Activated CD8-positive, alpha-beta memory T cell treated with anti-CD3 and anti-CD28 coated beads for 1 hour (primary cell): ENCODE measurements around the gene ALK.

Experiments
- DNase-seq, 2 donors: peaks; one replicate each; pipeline ENCODE4 v3.0.0-alpha.2; 2020; ENCODE audit warnings: low read depth in 1 of 2; ENCODE audit errors: extremely low read depth in 1 of 2

ALK gene

GRCh38 chr2:29910465-29910864 lies 10.9 kb downstream of the ALK start:
- DNase-seq: no peak

DNA sequence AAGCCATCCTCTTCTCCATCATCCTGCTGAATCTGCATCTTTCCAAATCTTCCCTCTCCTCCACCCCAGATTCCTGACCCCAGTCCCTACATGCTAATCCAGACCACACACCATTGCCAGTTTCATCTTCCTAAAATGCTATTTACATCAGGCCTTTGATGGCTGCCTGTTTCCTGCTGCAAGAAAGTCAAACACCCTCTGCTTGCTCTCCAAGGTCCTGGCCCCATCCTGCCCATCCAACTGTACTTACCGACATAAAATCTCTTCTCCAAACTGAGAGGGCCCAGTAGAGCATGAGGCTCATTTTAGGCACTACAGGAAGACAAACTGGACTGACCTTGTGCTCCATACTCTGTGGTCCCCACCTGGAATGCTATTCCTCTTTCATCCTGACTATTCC lies 19.0 kb downstream of the ALK start:
- DNase-seq: no peak

DNA sequence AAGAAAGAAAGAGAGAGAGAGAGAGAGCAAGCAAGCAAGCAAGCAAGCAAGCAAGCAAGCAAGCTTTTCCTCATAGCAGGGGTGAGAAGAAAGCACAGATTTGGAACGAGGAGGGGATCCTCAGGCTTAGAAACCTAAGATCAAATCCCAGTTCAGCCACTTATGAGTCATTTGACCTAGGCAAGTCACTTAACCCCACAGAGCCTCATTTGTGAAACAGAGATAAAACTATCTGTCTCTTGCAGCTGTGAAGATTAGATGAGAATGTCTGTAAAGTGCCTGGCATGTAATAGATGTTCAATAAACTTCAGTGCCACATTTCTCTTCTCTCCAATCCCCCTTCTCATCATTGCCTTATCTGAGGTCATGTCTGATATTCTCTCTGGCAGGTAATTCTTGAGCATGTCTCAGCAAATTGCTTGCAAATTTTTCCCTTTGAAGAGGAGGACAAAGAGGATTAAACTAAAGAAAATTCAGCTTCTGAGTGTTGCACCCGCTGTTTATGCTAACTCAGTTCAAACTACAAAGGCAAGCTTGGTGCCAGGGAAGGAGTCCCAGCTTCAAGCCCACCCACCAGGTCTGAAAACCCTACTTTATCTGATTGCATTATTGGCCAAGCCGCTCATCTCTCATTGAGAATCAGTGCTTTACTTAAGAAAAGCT lies 20.3 kb downstream of the ALK start:
- DNase-seq: no peak

GRCh38 chr2:29898999-29899398 lies 22.4 kb downstream of the ALK start:
- DNase-seq: no peak

GRCh38 chr2:29894822-29895614 lies 26.4 kb downstream of the ALK start:
- no peak for DNase-seq

- no peak for DNase-seq
These were observed 28.7 kb downstream of the ALK start for GRCh38 chr2:29892585-29893259.

GRCh38 chr2:29881089-29881730 lies 40.2 kb downstream of the ALK start:
- DNase-seq: no peak

- no peak for DNase-seq
These were observed 41.3 kb downstream of the ALK start for GRCh38 chr2:29880084-29880483.

- DNase-seq: no peak
These were observed 41.9 kb downstream of the ALK start for GRCh38 chr2:29879456-29879855.

GRCh38 chr2:29878898-29879297 lies 42.5 kb downstream of the ALK start:
- DNase-seq: no peak

DNA sequence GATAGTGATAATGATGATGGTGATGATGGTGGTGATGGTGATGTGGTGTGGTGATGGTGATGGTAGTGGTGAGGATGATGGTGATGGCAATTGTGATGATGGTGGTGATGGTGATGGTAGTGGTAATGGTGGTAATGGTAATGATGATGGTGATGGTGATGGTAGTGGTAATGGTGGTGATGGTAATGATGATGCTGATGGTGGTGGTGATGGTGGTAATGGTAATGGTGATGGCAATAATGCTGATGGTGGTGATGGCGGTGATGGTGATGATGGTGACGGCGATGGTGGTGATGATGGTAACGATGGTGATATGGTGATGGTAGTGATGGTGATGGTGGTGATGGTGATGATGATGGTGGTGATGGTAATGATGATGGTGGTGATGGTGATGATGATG lies 45.0 kb downstream of the ALK start:
- no peak for DNase-seq

DNA sequence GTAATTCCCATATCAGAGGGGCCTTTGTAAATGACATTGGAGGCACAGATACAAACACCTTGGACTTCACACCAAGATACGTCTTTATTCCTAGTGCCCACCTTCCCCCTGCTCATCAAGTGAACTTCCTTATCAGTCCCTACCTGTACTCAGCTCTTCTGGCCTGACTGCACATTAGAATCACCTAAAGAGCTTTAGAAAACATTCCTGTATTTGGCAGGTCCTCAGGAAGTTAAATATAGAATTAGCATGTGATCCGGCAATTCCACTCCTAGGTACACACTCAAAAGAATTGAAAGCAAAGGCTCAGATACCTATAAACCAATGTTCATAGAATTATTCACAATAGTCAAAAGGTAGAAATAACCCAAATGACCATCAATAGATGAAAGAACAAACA lies 46.6 kb downstream of the ALK start:
- DNase-seq: no peak

- no peak for DNase-seq
These were observed 48.5 kb downstream of the ALK start for GRCh38 chr2:29872870-29873269.

GRCh38 chr2:29871541-29871940 lies 49.8 kb downstream of the ALK start:
- no peak for DNase-seq

- DNase-seq: no peak
These were observed 55.9 kb downstream of the ALK start for GRCh38 chr2:29865512-29865911.

GRCh38 chr2:29864988-29865387 lies 56.4 kb downstream of the ALK start:
- DNase-seq: no peak

DNA sequence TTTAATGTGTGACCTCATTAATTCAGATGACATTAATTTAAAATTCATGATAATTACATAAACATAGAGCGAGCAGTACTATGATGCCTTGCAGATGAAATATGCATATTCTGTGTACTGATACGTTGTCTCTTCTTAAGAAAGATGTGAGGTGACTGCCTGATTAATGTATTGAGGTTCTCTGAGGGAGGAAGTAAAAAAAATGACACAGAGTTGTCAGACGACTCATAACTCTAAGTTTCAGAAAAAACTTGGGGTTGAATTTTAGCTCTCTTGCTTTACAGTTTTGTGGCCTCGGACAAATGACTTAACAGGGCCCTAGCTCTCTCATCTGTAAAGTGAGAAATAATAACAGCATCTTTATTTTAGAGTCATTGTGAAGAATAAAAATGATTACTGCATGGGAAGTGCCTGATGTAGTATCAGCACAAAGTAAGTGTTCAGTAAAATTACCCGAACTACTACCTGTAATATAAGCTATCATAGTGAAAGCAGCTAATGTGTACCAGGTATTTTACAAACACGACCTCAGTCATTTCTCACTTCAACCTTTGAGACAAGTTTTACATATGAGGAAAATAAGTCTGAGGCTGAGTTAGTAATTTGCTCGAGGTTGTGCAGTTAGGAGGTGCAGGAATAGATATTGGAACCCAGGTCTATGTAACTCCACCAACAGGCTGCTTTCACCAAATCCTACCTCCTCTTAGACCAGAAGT lies 65.3 kb downstream of the ALK start:
- no peak for DNase-seq

- DNase-seq: no peak
These were observed 70.6 kb downstream of the ALK start for GRCh38 chr2:29850794-29851193.

GRCh38 chr2:29848566-29849310 lies 72.6 kb downstream of the ALK start:
- no peak for DNase-seq

DNA sequence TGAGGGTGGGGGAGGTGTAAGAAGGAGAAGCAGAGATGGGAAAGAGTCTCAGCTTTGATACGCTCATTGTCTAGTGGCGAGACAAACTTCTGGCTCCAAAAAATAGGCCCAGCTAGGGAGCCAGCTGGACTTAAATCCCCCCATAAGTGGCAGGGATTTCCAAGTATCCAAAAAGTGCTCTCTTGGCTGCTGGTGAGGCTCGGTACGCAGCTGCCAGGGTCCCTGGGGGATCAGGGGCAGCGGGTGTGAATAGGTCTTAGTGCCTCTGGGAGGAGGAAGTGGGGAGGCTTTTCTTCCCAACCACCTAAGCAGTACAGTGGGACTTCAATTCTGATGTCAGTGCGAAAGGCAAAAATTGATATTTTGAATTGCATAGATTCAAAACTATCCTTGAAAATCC lies 73.5 kb downstream of the ALK start:
- DNase-seq: no peak
